ENCODE results near the gene FHL5.
"Not testable (repeated sequence)": the region's sequence is repeated elsewhere in the genome, so short reads cannot be mapped to it uniquely, and the experiment has no call there.

Gene FHL5

GRCh38 chr6:96611342-96611991 is 48.5 kb downstream of the FHL5 start:
- DNase-seq: peak; percentile 78

GRCh38 chr6:96613291-96613999 is 50.5 kb downstream of the FHL5 start:
- no peak for DNase-seq

- DNase-seq: no peak
These were observed 57.9 kb downstream of the FHL5 start for GRCh38 chr6:96620851-96621250.

- DNase-seq: no peak
These were observed 59.1 kb downstream of the FHL5 start for GRCh38 chr6:96621983-96622382.

- no peak for DNase-seq
These were observed 62.0 kb downstream of the FHL5 start for GRCh38 chr6:96624957-96625356.

- DNase-seq: peak; percentile 70
These were observed 63.9 kb downstream of the FHL5 start for GRCh38 chr6:96626759-96627364.

GRCh38 chr6:96631248-96631647 is 68.3 kb downstream of the FHL5 start:
- no peak for DNase-seq

- DNase-seq: not testable (repeated sequence)
These were observed 75.1 kb downstream of the FHL5 start for GRCh38 chr6:96637979-96638378.

- DNase-seq: no peak
These were observed 82.2 kb downstream of the FHL5 start for GRCh38 chr6:96645106-96645505.

- DNase-seq: no peak
These were observed 87.0 kb downstream of the FHL5 start for GRCh38 chr6:96649926-96650325.

- DNase-seq: no peak
These were observed 88.9 kb downstream of the FHL5 start for GRCh38 chr6:96651816-96652215.

GRCh38 chr6:96652552-96652951 is 89.6 kb downstream of the FHL5 start:
- DNase-seq: no peak

- DNase-seq: no peak
These were observed 90.3 kb downstream of the FHL5 start for GRCh38 chr6:96653181-96653580.

- DNase-seq: no peak
These were observed 93.6 kb downstream of the FHL5 start for GRCh38 chr6:96656567-96656966.

GRCh38 chr6:96657344-96657743 is 94.4 kb downstream of the FHL5 start:
- no peak for DNase-seq

GRCh38 chr6:96659084-96659845 is 96.3 kb downstream of the FHL5 start:
- DNase-seq: no peak

Data from NCI-H524 treated with DMSO at 0.1 percent for 48 hours (cell line).